Calu3 (cell line): ENCODE data around the gene IKZF1. TPM values are rescaled to one million over a fixed set of nuclear protein-coding genes. Genes with fewer than 3 reads are reported as not detected.

Source experiments
- BruUV-seq: library from RNA; stranded (reverse); fragments of 400-500 nt; replicated peaks from 2 replicates; lab custom pipeline; 2021; lab: Mats Ljungman, UMichigan
- CTCF ChIA-PET: fragments of 300-600 bp; sonication (Branson Sonifier 250); formaldehyde crosslinking; loops from one replicate; lab custom pipeline; 2022; ENCODE audit warnings: antibody characterized with exemption; lab: Charles Lee
- DNase-seq: peaks from one replicate; pipeline ENCODE4 v3.0.0; 2022
- H3K27ac Mint-ChIP-seq: one replicate; pipeline ENCODE4 v1.8.0; 2022; ENCODE audit warnings: mixed read lengths; ENCODE audit not compliant: unreplicated experiment
- H3K27me3 Mint-ChIP-seq: one replicate; pipeline ENCODE4 v1.8.0; 2022; ENCODE audit warnings: mixed read lengths; ENCODE audit not compliant: unreplicated experiment
- H3K36me3 Mint-ChIP-seq: one replicate; pipeline ENCODE4 v1.8.0; 2022; ENCODE audit warnings: mild to moderate bottlenecking, moderate library complexity, mixed read lengths; ENCODE audit not compliant: insufficient read depth, unreplicated experiment
- H3K4me1 Mint-ChIP-seq: one replicate; pipeline ENCODE4 v1.8.0; 2022; ENCODE audit warnings: mild to moderate bottlenecking, low read depth, mixed read lengths; ENCODE audit not compliant: unreplicated experiment
- H3K4me3 Mint-ChIP-seq: one replicate; pipeline ENCODE4 v1.8.0; 2022; ENCODE audit warnings: mild to moderate bottlenecking, low read depth, moderate library complexity, mixed read lengths; ENCODE audit not compliant: unreplicated experiment
- H3K9me3 Mint-ChIP-seq: one replicate; pipeline ENCODE4 v1.8.0; 2022; ENCODE audit warnings: low read depth, mixed read lengths; ENCODE audit not compliant: unreplicated experiment
- intact Hi-C: fragments of 100-400 bp; cut with micrococcal nuclease; formaldehyde crosslinking; loops from one replicate; pipeline ENCODE4 v1.10.0; 2022; ENCODE audit not compliant: unreplicated experiment
- total RNA-seq: library from RNA; stranded (reverse); gene quantifications from 2 replicates; pipeline ENCODE4 v1.2.3, GENCODE V29; 2022
- TF ChIP-seq, protein P1 (sequence below): fragments of 200-600 bp; IDR thresholded peaks from one replicate; pipeline ENCODE4 v1.8.0; 2022; ENCODE audit warnings: antibody characterized with exemption; ENCODE audit not compliant: unreplicated experiment

Gene IKZF1
- total RNA-seq, 1 experiment from 2014 or later = 0.28 TPM

DNA sequence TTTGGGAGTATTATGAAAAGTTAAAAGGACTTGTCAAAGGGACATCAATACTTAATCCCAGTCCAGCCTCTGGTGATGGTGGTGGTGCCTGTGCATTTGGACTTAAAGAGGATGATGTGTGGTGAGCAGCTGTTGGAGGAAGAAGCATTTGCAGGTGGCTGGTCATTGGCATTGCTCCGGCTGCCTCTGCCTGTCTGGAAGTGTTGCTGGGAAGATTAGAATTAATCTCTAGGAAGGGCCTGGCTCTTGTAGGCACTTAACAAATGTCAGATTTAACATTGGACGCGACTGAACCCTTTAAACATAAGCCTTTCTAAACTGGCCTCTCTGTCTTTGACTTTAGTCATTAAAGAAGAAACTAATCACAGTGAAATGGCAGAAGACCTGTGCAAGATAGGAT lies 86.9 kb downstream of the IKZF1 start:
- no peak overlapping the region for H3K4me3 Mint-ChIP-seq
- H3K27me3 Mint-ChIP-seq = peaks cover 72% of the 10 kb centered on the region
- no peaks in the 10 kb centered on the region for H3K9me3 Mint-ChIP-seq
- BruUV-seq = no TSS peak
- no peak for DNase-seq
- no peaks in the 10 kb centered on the region for H3K36me3 Mint-ChIP-seq
- CTCF ChIA-PET = no interaction called here
- TF ChIP-seq, protein P1, sequence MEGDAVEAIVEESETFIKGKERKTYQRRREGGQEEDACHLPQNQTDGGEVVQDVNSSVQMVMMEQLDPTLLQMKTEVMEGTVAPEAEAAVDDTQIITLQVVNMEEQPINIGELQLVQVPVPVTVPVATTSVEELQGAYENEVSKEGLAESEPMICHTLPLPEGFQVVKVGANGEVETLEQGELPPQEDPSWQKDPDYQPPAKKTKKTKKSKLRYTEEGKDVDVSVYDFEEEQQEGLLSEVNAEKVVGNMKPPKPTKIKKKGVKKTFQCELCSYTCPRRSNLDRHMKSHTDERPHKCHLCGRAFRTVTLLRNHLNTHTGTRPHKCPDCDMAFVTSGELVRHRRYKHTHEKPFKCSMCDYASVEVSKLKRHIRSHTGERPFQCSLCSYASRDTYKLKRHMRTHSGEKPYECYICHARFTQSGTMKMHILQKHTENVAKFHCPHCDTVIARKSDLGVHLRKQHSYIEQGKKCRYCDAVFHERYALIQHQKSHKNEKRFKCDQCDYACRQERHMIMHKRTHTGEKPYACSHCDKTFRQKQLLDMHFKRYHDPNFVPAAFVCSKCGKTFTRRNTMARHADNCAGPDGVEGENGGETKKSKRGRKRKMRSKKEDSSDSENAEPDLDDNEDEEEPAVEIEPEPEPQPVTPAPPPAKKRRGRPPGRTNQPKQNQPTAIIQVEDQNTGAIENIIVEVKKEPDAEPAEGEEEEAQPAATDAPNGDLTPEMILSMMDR = no peak
- no peak overlapping the region for H3K27ac Mint-ChIP-seq
- intact Hi-C loops = no loop called here
- no peaks in the 10 kb centered on the region for H3K4me1 Mint-ChIP-seq

DNA sequence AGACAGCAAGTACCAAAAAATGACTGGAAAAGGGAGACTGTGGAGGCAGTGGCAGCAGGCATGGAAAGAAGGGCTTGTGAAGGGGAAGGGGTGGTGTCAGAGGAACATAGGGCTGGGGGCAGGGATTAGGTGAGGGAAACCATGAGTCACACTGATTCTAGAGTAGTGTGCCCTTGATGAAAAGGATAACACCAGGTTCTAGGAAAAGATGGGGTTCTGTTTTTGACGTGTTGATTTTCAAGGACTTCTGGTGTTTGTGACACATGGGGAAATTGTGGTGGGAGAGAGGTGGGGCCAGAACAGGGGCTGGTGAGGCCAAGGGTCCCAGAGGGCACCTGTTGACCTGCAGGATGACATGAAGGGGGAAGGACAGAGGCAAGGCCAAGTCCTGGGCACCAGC lies 88.6 kb downstream of the IKZF1 start:
- CTCF ChIA-PET = no interaction called here
- BruUV-seq = no TSS peak
- DNase-seq = no peak
- Mint-ChIP-seq H3K27me3 (peaks cover 78% of the 10 kb centered on the region), H3K27ac (no peak overlapping the region), H3K9me3 (no peaks in the 10 kb centered on the region), H3K4me1 (no peaks in the 10 kb centered on the region), H3K4me3 (no peak overlapping the region), H3K36me3 (no peaks in the 10 kb centered on the region)
- intact Hi-C loops = no loop called here
- TF ChIP-seq, protein P1 = no peak

DNA sequence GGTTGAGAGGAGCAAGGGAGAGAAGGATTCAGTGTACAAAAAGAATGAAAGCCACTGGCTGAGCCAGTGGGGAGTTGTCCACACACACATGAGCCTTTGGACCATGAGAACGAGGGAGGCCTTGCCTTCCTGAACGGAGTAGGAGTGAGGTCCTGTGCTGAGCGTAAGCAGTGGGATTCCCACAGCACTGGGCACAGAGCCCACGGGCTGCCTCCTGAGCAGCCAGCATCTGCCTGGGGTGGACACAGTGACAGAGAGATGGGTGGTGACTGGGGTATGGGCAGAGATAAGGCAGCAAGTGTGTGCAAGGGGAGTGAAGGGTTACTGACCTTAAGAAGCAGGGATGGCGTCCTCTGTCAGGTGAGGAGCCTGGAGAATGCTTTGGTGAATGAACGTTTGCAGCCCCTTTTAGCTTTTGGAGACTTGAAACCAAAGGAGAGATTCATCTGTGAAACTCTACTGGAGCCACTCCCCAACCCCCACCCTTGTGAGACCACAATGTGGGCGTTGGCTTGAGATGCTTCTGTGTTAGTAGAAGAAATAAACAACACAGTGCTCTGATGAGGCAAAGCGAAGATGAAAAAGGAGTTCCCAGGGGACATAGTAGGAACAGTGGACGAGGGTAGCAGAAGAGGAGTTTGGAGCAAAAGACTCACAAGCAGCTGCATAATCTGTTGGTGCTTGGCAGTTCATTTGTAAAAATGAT lies 89.2 kb downstream of the IKZF1 start:
- H3K36me3 Mint-ChIP-seq = no peaks in the 10 kb centered on the region
- DNase-seq = no peak
- H3K4me3 Mint-ChIP-seq = no peak overlapping the region
- CTCF ChIA-PET = interaction anchor here (0.6 kb wide), 1 partner anchor 681 kb away, joined by 6 read pairs; no protein-coding TSS in a partner anchor
- H3K27me3 Mint-ChIP-seq = peaks cover 80% of the 10 kb centered on the region
- BruUV-seq = no TSS peak
- TF ChIP-seq, protein P1 = no peak
- no peaks in the 10 kb centered on the region for H3K4me1 Mint-ChIP-seq
- no peaks in the 10 kb centered on the region for H3K9me3 Mint-ChIP-seq
- intact Hi-C loops = no loop called here
- H3K27ac Mint-ChIP-seq = no peak overlapping the region

DNA sequence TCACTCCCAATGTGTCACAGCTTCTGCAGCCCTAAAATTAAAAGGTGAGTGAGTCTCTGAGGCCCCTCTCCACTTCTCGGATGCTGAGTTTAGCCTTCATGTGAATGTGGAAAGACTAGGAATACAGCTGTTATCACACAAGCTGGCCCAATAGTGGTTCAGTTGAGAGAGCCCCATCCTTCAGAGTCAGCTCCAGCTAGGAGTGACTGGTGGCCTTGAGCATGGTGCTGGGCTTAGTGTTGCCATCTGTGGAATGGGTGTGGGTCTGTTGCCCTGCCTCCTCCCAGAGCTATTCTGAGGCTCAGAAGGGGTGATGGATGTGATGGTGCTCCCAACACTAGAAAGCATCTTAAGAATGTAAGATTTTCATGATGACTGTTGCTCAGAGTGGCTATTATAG lies 89.8 kb downstream of the IKZF1 start:
- intact Hi-C loops = no loop called here
- CTCF ChIA-PET = no interaction called here
- DNase-seq = no peak
- Mint-ChIP-seq H3K27me3 (peaks cover 84% of the 10 kb centered on the region), H3K4me1 (no peaks in the 10 kb centered on the region), H3K4me3 (no peak overlapping the region), H3K36me3 (no peaks in the 10 kb centered on the region), H3K27ac (no peak overlapping the region), H3K9me3 (no peaks in the 10 kb centered on the region)
- TF ChIP-seq, protein P1 = no peak
- BruUV-seq = no TSS peak
